Inflammatory macrophage treated with lipopolysaccharide for 1 hour (primary cell): ENCODE results near the gene NBEA.
"Not testable (repeated sequence)": the region's sequence is repeated elsewhere in the genome, so short reads cannot be mapped to it uniquely, and the experiment has no call there.

Source experiments
- DNase-seq, 2 donors: peaks; one replicate each; pipeline ENCODE4 v3.0.0-alpha.2; 2020 to 2022

Gene NBEA

GRCh38 chr13:35408285-35408684 lies 466.2 kb downstream of the NBEA start:
- DNase-seq = not testable (repeated sequence)

- no peak for DNase-seq
Observed at GRCh38 chr13:35411059-35411744, 469.1 kb downstream of the NBEA start.

- no peak for DNase-seq
Observed at GRCh38 chr13:35448465-35448864, 506.4 kb downstream of the NBEA start.

GRCh38 chr13:35449821-35450220 lies 507.8 kb downstream of the NBEA start:
- no peak for DNase-seq

DNA sequence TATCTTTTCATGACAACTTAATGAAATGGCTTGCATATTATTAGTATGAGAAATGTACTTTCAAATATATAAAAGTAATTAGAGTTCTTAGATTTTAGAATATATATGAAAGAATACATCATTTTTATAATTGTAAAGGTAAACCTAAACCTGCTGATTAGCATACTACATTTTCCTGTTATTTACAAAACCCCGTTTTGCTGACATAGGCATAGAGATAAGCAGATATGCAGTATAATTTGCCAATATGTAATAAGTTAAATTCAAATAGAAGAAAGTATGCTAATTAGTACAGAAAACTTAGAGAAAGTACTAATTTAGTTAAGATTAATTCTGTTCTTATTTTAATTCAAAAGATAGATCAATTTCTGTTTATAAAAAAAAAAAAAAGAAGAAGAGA lies 513.0 kb downstream of the NBEA start:
- no peak for DNase-seq

GRCh38 chr13:35457258-35457657 lies 515.2 kb downstream of the NBEA start:
- no peak for DNase-seq

DNA sequence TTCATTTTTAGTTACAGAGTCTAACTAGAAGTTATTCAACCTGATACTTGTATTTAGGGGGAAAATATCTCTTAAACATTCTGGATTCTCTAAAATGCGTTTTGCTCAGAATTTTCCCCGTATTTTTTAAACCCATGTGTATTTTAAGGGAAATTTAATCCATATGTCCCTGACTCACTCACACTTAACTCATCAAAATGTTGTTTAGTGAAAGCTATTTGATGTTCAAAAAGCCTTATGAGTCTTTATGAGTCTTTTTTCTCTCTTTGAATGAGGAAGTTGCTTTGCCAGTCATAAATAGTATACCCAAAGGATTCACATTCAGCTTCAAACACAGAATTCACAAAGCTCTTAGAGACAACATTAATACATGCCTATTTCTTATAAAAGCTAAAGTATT lies 518.0 kb downstream of the NBEA start:
- DNase-seq = no peak

- no peak for DNase-seq
Observed at GRCh38 chr13:35465371-35465770, 523.3 kb downstream of the NBEA start.

DNA sequence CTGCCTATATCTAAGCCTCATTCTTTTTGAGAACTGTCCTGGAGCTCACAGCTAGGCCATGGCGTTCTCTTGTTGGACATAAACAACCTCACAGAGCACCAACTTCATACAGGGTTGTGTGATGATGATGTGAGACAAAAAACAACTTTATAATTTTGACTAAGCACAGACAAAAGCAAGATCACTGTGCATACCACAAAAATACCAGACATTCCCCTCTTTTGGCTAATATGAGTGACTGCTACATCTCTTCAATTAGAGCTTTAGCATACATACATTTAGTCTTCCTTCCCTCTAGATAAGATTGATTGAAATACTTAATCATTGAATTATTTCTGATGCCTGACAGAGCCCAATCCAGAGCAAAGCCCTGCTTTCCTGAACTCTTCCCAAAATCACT lies 526.1 kb downstream of the NBEA start:
- DNase-seq = no peak

DNA sequence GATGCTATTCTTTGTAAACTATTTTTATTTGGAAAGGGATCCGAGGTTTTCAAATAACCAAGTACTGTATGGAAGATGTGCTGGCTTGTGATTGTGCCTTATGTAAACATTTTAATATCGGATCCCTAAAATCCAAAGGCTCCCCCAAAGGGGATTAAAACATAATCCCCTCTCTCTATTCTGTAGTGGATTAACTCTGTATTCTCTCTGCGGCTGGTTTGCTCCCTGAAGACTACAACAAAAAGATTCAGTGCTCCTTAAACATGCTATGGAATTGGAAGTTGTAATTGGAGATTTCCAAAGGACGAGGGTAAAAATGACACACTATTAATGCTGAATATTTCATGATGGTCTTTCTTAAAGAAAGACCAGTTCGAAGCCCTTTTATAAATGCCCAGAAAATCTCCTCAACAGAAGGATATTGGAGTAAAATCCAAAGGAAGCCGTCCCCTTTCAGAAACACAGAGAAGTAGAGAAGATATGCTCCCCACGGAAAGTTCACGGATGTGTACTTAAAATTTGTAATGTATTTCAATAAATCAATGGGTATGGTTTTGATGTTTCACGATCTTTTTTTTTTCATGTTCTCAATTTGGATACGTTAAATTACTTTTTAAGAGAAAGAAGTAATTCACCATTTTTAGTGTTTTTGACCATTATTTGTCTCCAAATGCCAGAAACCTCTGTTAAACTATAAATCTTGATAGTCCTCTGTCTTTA lies 527.9 kb downstream of the NBEA start:
- DNase-seq = no peak

- DNase-seq = no peak
Observed at GRCh38 chr13:35470671-35471661, 528.9 kb downstream of the NBEA start.

DNA sequence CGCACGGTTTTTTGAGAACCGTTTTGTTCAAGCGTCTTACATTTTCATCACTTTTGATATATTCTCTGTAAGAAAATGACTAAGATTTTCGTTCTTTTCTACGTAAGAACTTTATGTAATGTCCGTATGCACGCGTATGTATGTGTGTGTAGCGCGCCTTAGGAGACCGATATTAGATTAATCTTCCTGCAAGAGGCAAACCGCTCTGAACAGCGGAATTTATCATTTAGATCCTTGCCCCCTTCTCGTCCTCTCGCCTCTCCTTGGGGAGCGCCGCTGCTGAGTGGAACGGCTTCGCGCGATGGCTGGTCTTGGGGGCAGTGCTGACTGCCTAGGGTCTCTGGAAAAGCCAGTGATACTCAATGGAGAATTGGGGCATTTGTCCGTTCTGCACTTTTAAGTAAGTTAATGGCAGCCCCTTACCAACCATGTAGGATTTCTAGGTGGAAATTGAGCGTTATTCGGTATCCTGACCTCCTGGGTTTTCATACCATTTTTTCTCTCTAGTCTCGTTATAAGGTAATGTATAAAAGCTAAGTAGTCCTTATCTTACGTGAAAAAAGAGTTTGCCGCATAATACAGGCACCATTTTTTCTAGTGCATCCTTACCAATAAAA lies 529.7 kb downstream of the NBEA start:
- no peak for DNase-seq

GRCh38 chr13:35472323-35472881 lies 530.3 kb downstream of the NBEA start:
- DNase-seq = no peak

DNA sequence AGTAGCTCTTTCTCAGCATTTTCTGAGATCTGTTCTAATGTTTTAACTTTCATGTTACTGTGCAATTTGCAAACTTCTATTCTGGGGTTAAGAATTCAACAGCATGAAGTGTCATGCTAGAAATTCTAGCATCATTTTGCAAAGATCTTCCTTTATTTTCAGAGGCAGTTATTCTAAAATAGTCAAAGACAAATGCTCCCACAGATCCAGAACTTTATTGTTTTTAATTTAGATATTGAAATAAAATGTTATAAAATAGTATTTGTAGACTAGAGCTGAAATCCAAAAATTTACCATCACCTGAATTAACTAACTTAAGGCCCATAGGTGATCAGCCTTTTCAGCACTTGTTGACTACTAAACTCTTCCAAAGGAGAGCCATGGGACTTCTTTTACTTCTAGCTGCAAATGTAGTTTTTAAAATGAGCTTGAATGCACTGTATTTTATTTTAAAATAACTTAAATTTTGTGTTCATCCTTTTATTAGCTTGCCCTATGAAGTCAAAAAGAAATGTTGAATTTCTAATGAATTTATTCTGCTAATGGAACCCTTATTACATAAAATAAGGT lies 531.2 kb downstream of the NBEA start:
- no peak for DNase-seq

DNA sequence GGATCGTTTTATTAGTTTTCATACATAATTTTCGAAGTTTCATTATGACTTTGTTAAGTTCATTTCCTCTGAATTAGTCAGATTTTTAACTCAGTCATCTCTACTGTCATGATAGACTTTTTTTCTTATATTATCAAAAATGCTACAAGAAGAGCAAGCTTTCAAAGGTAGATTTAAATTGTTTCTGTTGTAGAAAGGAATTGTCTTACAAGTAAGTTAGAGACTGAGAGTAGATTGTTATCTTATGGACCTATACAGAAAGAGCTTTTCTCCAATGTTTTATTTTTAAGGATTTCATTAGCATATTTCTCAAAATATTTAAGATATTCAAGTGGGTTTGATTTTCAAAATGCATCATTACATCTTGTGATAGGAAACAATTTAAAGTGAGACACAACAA lies 531.7 kb downstream of the NBEA start:
- no peak for DNase-seq

DNA sequence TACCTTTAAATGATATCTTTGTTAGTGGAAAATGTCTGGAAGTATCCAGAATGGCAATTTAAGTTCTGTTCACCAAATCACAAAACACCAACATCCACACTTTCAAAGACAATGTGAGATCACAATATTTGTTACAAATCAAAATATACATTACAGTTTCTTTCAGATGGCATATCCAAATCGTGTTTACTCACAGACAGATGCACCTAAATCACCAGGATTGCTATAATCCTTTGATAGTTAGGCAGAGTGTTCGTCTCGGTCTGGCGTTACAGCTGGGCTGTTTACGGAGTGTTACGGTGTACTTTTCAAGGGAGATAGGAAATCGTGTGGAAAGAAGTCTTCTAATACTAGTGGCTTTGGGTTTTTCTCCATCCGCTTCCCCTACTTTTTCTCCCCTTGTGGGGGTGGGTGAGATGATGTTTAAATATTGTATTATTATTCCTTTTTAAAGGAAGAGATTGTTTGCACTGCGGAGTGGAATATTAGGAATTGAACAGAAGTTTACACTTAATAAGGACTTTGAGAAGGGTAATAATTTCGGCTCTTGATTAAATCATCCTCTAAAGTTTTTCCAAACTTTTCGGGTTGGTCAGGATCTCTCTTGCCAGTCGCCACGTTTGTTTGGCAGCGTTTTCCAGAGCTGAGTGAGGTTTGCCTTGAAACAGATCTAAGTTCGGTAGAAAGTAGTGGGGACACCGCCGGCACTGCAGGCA lies 532.6 kb downstream of the NBEA start:
- DNase-seq = no peak

- no peak for DNase-seq
Observed at GRCh38 chr13:35475212-35475959, 533.3 kb downstream of the NBEA start.

DNA sequence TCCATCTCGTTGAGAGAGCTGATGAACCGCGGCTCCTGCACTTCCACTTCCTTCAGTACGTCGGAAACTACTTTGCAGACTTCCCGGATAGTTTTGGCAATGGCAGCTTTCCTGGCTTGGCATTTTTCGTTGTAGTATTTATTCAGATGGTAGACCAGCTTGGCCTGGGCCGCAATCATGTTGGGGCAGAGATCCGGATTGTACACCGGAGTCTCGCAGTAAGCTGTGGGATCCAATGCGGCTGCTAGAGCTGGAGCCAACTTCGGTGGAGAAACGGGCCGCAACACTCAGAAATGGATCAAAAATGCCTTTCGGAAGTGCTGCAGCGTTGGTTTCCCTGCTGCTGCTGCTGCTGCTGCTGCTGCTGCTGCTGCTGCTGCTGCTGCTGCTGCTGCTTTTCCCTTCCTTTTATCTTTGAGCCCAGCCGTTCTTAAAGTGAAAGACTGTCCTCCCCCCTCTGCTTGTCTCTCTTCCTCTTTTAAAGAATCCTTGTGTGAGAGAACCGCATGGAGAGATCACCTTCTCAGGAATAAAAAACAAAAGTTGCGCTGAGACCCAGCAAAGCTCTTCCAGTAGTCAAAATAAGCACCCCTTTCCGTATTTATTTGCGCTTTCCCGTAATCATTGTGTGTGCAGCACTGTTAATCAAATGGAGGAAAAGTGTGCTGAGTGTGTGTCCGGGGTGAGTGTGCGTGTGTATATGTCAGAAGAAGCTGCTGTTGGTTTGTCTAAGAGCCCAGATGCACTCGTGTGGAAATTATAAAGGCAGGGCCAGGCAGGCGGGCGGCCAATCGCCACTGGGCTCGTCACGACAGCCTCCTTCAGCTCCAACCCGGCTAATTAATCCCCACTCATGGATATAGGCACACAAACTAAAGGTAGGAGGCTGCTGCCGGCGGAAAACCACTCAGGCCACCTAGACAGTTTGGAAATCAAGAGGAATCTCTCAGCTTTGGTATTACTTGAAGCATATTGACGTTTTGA lies 534.2 kb downstream of the NBEA start, which contains the start of gene MAB21L1:
TSS of gene MAB21L1 (minus strand) at position 730 of the 984 bp plus-strand sequence. CDS start at position 179, 551 bp downstream.
- no peak for DNase-seq

DNA sequence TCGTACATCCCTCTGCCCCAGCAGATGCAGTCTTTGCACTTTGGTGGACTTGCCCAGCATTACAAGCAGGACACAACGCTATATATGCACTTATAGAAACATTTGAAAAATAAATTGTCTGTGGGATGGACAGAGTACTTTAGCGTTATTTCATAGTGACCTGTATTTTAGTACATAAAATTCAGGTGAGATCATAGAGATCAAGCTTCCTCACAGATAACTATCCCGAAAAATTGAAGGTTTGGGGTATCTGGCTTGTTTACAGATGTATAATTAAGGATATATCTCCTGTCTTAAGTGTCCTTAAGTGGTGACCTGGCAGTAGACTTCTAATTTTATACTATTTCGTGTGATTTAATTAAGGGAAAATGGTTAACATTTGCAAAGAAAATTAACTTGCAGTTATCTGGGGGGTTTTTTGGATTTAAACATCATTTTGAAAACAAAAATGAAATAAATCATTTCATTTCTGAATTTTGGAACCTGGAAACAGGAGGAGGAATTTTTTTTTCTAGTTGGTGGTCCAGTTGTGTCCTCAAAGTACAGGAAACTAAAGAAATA lies 535.4 kb downstream of the NBEA start:
- DNase-seq = no peak
